ENCODE results near the gene PAN2.
A peak's percentile ranks its signal among the peaks of the same experiment; 100 is the strongest.
"Not testable (repeated sequence)": the region's sequence is repeated elsewhere in the genome, so short reads cannot be mapped to it uniquely, and the experiment has no call there.

PAN2 gene

DNA sequence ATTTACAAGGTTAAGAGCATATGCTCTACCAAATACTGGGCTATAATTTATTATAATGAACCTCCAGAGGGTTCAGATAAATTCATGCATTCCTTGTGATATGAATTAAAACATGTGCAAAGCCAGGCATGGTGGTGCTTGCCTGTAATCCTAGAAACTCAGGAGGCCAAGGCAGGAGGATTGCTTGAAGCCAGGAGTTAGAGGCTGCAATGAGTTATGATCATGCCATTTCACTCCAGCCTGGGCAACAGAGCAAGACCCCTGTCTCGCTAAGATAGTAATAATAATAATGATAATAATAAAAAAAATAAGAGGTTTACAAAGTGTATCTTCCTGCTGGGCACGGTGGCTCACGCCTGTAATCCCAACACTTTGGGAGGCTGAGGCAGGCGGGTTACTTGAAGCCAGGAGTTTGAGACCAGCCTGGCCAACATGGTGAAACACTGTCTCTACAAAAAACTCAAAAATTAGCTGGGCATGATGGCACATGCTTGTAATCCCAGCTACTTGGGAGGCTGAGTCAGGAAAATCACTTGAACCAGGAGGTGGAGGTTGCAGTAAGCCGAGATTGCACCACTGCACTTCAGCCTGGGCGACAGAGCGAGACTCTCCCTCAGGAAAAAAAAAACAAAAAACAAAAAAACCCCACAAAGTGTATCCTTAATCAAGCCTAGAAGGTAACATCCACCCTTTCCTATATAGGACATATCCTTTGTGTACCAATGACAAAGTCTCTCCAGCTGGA, 26.4 kb downstream of the PAN2 start:
- DNase-seq (ENCODE audit: low read depth), result no peak

DNA sequence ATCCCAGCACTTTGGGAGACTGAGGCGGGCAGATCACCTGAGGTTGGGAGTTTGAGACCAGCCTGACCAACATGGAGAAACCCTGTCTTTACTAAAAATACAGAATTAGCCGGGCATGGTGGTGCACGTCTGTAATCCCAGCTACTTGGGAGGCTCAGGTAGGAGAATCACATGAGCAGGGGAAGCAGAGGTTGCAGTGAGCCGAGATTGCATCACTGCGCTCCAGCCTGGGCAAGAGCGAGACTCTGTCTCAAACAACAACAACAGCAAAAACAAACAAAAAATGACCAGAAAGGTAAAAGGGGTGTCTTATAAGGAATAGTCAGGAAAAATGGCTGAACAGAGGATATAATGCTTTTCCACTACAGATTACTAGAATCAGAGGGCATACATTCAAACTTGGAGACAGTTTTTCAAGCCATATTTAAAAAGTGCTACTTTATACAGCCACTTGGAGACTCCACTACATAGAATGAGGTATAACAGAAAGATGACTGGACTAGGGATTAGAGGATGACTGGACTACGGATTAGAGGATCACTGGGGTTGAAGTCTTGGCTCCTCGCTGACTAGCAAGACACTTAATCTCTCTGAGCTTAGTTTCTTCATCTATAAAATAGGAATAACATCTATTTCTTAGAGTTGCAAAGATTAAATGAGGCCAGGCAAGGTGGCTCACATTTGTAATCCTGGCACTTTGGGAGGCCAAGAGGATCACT, 28.8 kb downstream of the PAN2 start:
- no peak for DNase-seq (ENCODE audit: low read depth)

DNA sequence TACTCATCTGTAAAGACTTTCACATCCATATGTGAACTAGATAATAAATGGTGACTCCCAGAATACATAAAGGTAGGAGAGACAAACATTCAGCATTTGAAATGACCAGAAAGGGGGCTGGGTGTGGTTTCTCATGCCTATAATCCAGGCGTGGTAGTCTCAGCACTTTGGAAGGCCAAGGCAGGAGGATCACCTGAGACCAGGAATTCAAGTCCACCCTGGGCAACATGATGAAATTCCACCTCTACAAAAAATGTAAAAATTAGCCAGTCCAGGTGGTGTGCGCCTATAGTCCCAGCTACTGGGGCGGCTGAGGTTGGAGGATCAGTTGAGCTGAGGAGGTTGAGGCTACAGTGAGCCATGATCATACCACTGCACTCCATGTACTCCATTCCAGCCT, 29.5 kb downstream of the PAN2 start:
- DNase-seq (ENCODE audit: low read depth), result no peak

DNA sequence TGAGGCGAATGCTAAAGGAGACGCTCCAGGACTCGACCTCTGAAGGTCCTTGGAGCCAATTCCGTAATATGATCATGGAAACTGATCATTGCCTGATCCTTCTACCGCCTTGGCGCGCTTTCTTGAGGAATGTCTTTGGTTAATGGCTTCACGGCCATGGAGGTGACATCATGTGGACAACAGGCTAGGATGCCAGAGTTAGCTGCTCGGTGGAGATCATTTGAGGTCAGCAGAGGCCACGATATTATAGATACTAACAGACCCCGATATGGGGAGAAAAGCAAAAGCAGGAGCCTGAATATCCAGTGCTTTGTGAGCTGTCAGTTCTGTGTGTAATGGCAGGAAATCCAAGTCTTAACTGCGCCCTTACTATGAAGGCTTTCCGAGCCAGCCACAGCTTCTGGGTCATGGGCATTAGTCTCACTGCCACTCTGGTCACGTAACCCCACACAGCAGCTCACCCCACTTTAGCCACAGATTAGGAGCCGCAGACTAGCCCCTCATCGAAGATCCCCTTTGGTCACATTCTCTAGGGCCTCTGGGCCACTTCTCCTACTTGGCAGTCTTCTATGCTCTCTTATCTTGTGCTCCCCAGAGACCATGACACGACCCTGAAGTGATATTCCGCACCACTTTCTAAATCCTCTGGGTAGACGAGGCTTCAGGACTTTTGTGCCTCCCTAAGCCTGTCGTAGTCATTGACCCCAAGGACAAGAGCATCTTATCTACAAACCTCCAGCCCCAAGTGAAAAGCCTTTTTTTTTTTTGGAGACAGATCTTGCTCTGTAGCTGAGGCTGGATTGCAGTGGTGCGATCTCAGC, 32.9 kb downstream of the PAN2 start:
- peak; percentile 27 for DNase-seq (ENCODE audit: low read depth)

DNA sequence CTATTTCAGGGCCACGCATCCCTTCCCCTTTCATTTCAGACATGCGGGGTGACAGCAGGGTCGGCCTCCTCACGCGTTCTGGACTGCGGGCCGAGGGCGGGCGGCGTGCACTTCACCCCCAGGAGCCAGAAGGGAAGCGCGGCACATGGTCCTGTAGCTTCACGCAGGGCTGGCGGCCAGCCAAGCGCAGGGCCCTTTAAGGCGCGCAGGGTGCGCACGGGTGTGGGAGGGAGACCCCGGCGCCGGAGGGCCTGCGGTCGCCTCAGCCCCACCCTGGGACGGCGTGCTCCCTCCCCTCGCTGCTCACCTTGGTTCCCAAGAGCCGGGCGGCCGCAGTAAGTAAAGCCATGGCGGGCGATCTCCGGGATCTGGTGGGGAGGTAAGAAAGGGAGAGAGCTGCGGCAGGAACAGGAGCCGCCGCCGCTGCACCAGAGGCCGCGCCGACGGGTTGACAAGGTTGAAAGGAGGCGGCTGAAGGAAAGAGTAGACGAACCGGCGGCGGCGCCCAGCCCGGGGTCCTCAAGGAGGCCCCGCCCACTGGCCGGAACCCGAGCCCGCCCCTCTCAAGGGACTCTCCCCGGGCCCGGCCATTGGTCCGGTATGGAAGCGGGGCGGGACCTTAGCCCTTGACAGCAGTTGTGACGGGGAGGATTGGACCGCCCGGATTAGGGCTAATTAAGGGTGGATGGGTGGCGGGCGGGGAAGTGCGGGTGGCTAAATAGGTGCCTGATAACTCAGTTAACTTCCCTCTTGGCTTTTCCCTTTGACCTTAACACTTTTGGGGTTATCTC, 33.8 kb downstream of the PAN2 start, which contains the start of gene CS:
Gene CS (minus strand): TSS at position 478 of the 791 bp plus-strand sequence. CDS start 129 bp downstream, at position 349.
- peak; percentile 92 for DNase-seq (ENCODE audit: low read depth)

DNA sequence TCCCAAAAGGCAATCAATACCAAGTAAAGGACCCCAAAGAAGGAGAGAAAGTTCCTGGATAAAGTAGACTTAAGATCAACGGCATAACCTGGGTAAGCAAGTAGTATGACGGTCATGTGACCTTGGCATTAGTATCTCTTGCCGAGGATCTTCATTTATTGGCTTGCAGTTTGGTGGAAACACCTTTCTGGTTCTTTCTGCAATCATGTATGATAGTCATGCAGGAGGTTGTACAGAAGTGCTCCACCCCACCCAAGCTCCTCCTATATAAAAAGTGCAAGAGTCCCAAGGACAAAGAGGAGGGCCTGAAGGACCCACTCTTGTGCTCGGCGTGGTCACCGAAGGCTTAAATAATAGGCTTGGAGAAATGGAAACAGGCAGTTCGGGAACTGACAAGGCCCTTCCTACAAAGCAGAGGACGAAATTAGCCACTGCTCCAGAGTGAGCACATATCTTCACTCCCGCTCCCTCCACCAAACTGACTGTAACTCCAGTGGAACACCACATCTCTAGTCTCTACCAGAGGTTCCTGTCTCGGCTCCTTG, 34.4 kb downstream of the PAN2 start:
- DNase-seq (ENCODE audit: low read depth), result no peak

DNA sequence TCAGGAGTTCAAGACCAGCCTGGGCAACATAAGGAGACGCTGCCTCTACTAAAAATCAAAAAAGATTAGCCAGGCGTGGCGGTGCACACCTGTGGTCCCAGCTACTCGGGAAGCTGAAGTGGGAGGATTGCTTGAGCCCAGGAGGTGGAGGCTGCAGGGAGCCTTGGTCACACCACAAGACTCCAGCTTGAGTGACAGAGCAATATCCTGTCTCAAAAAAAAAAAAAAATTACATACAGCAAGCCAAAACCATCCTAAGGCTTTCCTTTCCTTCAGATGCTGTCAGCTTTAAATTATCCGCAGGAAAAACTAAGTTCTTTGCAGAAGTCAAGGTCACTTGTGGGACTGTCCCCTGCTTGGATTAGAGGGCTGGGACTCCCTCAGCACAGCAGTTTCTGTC, 35.0 kb downstream of the PAN2 start:
- no peak for DNase-seq (ENCODE audit: low read depth)

DNA sequence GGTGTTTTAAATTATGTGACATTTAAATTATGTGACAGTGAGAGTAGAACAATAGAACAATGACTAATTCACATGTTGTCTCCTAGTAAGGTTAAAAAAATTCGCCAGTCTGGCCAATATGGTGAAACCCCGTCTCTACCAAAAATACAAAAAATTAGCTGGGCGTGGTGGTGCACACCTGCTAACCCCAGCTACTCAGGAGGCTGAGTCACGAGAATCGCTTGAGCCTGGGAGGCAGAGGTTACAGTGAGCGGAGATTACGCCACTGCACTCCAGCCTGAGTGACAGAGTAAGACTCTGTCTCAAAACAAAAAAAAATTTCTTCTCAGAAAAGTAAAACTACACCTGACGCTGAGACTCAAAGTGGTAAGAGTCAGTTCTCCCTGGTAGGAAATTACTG, 36.4 kb downstream of the PAN2 start:
- DNase-seq (ENCODE audit: low read depth), result no peak

DNA sequence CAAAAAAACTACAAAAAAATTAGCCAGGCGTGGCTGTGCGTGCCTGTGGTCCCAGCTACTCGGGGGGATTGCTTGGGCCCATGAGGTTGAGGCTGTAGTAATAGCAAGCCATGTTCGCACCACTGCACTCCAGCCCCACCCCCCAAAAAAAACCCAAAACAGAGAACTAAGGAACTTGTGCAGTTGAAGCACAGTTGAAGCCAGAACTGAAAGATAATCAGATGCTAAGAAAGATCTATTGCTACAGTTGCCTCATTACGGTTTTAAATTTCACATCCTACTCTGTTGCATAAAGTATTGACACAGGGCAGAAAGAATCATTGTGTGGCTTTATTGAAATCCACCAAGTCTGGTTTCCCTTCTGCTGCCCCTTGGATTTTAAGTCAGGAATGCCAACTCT, 37.5 kb downstream of the PAN2 start:
- no peak for DNase-seq (ENCODE audit: low read depth)

DNA sequence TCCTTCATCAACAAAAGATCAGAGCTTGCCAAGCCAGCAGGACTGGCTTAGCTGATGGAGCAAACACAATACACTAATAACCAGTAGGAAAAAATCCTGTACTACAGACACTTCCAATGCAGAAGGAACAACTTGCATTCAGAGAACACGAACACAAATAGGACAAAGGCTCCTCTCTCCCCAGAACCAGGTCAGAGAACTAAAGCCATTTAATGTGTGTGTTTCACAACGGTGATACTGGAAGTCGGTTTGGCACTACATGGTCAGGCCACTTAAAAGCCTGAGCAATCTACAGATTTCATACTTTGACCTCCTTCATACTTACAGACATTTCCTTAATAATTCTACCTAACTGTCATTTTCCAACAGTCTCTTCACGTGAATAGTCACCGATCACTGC, 40.0 kb downstream of the PAN2 start:
- DNase-seq (ENCODE audit: low read depth), result no peak

DNA sequence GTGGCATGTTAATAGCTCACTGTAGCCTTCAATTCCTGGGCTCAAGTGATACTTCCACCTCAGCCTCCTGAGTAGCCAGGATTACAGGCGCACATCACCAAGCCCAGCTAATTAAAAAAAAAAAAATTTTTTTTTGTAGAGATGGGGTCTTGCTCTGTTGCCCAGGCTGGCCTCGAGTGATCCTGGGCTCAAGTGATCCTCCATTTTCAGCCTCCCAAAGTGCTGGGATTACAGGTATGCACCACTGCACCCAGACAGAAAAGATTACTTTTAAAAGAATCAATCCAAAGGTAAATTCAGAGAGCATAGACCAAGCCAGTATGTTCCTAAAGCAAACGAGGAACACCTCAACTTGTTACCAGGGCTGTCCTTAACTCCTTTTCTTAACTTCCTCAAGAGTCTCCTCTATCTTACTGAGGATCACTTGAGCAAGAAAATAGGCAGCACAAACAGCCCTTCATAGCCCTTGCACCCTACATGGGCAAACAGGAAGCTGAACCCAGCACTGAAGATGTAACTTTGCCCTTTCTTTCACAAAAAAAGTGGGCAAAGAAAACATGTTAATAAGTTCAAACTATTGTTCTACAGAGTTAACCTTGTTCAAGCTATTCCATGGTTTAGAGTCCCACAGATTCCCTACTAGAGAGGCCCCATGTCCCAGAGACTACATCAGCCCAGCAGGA, 45.0 kb downstream of the PAN2 start:
- DNase-seq (ENCODE audit: low read depth), result no peak

DNA sequence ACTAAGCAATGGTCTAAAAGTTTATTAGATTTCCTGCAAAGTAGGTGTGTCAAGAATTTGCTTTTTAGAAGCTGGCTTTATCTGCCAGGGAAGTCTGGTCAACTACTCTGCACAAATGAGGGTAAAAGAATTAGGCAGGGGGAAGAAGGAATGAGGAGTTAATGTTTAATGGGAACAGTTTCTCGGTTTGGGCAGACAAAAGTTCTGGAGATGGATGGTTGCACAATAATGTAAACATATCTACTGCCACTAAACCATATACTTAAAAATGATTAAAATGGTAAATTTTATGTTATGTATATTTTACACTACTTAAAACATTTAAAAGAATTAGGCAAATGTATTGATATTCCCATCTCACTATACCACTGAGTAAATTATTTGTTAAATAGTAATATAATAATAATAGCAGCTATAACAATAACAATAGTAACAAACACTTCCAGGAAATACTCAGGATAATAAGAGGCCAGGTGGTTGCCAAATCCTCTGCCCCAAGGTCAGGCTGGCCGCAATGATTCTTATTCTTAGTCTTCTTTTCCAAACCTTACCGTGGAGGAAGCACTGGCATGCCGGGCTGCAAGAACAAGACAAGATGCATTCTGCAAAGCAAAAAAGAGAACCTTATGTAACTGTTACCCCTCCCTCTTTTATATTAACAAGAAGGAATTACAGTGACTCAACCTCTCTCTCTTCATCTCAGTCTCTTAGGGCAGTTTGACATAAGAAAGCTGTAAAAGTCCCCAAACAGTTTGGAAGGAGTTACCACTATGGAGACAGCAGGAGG, 47.6 kb downstream of the PAN2 start:
- no peak for DNase-seq (ENCODE audit: low read depth)

DNA sequence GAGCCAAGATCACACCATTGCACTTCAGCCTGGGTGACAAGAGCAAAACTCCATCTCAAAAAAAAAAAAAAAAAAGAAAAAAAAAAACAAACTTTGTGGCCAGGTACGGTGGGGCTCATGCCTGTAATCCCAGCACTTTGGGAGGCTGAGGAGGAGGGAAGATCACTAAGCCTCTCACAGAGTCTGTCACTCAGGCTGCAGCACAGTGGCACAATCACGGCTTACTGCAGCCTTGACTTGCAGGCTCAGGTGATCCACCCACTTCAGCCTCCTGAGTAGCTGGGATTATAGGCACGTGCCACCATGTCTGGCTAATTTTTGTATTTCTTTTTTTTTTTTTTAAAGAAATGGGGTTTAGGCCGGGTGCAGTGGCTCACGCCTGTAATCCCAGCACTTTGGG, 49.5 kb downstream of the PAN2 start:
- not testable (repeated sequence) for DNase-seq (ENCODE audit: low read depth)

DNA sequence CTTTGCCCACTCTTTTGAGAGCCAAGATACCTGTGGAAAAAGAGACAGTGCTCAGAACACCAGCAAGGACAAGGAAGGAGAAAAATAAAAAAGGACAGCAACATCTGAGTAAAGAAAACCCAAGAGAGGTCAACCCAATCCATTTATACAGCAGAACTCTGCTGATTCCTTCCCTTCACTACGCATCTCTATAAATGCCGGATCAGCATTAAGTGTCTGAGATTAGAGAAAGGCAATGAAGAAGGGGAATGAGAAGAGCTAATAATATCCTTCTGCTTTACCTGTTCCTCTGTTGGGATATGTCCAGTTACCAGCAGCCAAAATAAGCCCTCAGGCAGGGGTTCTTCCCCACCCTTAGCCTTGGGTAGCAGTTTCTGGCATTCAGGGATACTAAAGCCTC, 51.2 kb downstream of the PAN2 start:
- no peak for DNase-seq (ENCODE audit: low read depth)

DNA sequence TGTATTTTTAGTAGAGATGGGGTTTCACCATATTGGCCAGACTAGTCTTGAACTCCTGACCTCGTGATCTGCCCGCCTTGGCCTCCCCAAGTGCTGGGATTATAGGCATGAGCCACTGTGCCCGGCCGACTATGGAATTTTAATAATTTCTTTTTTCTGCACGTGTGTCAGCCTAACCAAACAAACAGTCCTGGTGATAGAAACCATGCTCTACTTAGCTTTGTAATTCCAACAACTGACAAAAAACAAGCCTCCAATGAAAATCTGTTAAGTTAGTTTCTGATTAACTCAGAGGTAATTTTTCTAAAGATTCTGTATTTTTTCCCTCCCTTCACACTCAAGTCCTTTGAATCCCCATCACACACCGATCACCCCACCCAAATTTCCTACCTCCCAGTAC, 51.8 kb downstream of the PAN2 start:
- no peak for DNase-seq (ENCODE audit: low read depth)

DNA sequence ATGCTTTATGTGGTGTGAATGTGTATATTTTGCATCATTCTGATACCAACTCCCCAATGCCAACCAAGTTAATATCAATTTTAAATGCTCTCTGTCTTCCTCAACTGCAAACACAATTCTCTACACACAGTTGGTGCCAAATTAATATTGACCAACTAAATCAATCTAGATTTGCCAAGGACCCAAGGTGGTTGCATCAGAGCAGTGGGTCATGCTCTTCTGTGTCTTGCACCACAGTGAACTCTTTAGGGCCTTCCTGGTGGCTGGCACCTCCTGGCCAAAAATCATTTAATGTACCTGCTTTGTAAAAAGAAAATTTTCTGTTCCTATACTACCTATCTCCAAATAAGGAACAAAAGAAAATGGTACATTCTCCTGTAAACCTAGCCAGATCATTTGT, 53.0 kb downstream of the PAN2 start:
- DNase-seq (ENCODE audit: low read depth), result no peak

DNA sequence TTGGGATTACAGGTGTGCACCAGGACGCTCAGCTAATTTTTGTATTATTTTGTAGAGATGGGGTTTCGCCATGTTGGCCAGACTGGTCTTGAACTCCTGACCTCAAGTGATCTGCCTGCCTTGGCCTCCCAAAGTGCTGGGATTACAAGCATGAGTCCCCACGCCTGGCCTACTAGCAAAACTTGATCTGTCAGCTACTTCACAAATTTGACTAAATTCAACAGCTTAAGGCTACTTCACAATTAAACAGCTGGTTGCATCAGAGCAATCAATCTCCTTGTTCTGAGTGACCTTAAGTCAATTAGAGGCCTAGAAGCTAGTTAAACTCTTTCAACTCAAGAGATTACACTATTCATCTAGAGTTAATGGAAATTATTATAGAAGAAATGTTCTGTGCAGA, 54.9 kb downstream of the PAN2 start:
- DNase-seq (ENCODE audit: low read depth), result no peak

DNA sequence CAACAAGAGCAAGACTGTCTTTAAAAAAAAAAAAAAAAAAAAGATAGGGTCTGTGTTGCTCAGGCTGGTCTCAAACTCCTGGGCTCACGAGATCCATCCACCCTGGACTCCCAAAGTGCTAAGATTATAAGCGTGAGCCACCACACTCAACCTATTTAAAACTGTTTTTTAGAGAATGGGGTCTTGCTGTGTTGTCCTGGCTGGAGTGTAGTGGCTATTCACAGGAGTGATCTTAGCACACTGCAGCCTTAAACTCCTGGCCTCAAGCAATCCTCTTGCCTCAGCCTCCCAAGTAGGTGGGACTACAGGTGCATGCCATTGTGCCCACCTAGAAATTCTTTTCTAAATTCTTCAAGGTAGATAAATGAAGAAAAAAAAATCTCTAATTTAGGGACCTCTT, 59.5 kb downstream of the PAN2 start:
- DNase-seq (ENCODE audit: low read depth), result no peak

DNA sequence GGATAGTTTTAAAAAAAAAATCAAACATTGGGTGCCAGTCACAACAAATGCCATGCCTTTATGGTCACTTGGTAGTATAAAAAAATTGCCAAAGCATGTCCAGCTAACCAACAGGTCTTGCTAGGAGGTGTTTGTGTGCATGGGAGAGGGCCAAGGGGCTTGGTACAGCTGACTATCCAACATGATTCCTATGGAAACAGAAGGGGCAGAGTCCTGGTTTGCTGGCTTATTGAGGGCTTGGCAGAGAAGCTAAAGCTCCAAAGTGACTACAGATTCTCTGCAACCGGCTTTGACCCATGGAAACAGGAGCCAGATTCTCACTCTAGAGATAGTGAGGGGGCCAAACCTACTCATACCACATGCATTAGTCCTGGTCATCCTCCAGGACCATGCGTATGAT, 61.3 kb downstream of the PAN2 start:
- not testable (repeated sequence) for DNase-seq (ENCODE audit: low read depth)

DNA sequence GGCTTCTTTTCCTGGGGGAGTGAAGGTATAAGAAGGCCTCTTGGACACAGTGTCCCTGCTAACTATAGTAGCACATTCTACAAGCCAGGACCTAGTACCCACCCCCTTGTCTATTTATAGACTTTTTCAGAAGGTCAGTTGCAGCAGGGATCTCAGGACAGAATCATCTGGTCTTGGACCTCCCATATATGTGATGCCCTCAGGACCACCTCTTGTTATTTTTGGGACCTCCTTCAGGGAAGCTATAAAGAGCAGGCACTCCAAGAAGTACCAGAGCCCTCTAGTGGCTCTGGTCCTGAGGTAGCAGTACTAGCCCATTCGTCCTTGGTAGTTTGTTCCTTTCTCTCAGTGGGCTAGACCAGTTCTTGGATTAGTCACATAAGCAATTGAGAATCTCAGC, 62.8 kb downstream of the PAN2 start:
- no peak for DNase-seq (ENCODE audit: low read depth)

Measured in CMK (cell line).